SKM-1 treated with dmso at 0.1 percent for 144 hours (cell line): ENCODE measurements around the gene HPX.

Source experiments
- DNase-seq: peaks from one replicate; lab custom pipeline; 2025; ENCODE audit not compliant: unreplicated experiment; lab: John Stamatoyannopoulos, UW

Gene HPX

DNA sequence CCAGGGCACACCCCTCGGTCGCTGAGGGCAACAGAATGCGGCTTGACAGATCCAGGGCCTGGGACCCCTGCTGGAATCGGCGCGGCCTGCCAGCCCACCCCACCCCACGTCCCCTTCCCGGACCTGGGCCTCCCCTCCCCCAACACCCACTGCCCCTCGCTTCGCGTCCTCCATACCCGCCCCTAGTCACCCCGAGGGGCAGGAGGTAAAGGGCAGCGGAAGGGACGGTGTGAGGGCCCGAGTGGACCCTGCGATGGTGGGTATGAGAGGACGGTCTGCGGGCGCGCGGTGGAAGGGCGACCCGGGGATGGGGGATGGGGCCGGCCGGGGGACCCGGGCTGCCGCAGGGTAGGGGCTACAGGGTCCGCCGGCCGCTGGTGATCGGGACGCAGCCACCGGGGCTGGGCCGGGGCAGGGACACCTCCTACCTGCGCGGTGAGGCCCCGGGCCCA is 22.2 kb downstream of the HPX start:
- DNase-seq = no peak

- no peak for DNase-seq
Observed at GRCh38 chr11:6417907-6418556, 22.8 kb downstream of the HPX start.

DNA sequence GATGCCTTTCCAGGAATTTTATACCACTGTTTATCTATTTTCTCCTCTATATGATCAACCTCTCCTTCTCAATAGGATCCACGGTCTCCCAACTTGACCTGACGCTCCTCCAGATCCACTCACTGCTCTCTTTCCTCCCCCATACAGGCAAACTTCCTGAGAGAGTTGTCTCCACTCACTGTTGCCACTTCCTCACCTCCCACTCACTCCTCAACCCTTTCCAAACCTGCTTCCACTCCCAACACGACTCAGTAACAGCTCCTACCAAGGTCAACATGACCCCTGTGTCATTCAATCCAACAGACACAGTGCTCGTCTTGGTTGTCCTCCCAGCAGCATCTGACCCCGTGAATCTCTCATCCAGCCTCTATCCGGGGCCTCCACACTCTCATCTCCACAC is 25.0 kb downstream of the HPX start:
- no peak for DNase-seq

GRCh38 chr11:6414874-6415328 is 25.9 kb downstream of the HPX start:
- DNase-seq = peak; percentile 92

DNA sequence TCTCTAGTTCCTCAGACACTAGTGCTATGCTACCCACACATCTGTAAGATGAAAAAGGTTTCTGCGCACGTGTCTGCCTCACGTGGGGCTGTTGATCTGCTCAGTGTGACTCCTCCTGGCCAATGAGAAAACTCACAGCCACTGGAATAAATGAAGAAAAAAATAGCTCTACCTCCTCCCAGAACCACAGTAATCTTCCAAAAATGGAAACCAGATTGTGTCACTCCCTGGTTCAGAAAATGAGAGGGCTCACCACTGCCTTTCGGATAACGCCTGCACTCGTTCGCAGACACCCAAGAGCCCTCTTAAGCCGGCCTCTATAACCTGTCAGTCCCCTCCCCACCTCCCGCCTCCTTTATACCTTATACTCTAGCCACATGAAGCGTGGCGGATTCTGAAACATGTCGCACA is 27.0 kb downstream of the HPX start:
- DNase-seq = no peak

DNA sequence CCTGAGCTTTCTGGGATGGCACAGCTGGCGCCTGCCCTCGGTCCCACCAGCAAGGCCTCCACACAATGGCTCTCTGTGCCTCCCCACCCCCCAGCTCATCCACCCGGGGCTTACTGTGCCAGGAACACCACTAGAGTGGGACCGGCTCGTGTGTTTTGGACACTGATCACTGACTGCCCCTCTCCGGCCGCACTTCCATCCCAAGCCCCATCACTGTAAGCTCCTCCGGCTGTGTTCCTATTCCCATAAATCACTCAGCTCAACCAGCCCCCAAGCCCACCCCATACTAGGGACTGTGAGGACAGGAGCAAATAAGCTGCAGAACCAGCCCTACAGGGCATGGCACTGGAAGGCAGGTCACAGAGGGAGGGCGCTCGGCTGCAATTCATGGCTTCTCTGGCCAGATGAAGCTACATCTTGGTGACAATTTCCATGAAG is 29.2 kb downstream of the HPX start:
- no peak for DNase-seq

DNA sequence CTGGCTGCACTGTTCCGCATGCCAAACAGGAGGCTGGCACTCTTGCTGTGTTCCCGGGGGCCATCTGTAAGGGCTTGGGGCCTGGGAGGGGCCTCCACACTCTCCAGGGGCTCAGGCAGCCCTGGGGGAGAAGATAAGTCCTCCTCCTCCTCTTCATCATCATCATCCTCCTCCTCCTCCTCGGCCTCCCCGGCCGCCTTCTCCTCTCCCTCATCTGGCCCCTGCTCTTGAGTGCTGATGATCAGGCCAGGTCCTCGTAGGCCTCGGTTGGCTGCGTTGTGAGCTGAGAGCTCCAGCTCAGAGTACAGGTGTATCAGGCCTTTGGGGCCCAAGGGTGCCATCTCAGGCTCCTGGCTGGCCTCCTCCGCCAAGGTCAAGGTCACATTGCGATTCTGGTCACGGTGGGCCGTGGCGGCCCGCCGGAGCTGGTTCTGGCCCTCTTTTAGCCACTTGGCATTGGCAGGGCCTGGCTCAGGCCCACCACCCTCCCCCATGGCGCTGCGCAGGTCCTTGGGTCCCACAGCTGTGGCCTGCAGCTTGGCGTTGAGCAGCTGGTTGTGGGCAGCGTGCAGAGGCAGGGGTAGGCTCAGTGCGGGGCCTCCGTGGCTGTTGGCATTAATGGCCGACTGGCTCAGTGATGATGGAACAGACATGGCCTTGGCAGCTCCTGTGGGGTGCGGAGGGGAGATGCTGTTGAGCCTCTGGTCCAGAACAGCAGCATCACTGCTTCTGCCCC is 29.9 kb downstream of the HPX start:
- no peak for DNase-seq

GRCh38 chr11:6406370-6406769 is 34.4 kb downstream of the HPX start:
- DNase-seq = no peak

- DNase-seq = no peak
Observed at GRCh38 chr11:6405846-6406245, 34.9 kb downstream of the HPX start.

GRCh38 chr11:6405052-6405667 is 35.6 kb downstream of the HPX start:
- DNase-seq = no peak

DNA sequence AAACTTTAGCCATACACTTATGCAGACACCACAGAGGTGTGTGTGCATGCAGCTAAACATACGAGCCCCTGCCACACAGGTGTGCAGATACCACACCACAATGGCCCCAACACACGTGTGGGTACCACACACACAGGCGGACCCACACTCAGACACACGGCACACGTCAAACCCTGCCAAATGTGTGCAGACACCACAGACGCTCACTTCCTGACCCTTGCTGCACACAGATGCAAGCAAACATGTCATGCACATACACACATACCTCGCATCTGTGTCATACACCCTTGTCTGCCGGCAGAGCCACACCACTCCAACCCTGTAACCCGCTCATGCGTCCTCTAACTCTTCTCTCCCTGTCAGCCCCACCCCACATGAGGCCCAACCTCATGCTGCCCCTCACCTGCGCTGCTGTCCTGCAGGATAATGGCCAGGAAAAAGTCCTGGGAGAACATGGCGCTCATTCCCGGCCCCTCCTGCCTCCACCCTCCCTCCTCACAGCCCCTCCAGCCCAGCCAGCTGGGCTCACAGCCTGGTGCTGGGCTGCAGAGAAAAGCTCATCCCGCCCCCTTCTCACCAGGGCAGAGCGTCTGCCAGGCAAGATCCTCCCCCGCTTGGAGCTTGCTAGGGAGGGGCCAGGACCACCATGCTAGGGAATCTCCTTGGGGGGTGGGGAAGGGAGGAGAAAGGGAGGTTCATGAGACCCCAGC is 36.3 kb downstream of the HPX start:
- DNase-seq = no peak

GRCh38 chr11:6403539-6403938 is 37.2 kb downstream of the HPX start:
- no peak for DNase-seq

DNA sequence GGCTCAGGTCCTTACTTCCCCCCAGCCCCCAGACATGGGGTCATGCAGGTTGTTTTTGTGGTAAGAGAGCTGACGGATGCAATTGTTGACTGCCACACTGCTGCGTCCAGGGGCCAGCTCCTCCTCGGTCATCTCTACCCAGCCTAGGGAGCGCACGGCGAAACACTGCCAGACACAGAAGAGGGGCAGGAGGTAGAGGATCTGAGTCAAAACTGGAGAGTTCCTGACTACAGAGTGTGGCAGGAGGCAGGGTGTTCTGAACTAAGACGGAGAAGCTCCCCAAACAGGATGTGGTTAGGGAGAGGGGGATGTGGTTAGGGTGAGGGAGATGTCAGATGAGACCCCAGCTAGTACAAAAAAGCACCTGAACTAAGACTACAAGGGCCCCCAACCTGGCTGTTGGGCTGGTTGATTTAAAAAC is 38.2 kb downstream of the HPX start:
- DNase-seq = peak; percentile 49

- DNase-seq = no peak
Observed at GRCh38 chr11:6402061-6402470, 38.7 kb downstream of the HPX start.

DNA sequence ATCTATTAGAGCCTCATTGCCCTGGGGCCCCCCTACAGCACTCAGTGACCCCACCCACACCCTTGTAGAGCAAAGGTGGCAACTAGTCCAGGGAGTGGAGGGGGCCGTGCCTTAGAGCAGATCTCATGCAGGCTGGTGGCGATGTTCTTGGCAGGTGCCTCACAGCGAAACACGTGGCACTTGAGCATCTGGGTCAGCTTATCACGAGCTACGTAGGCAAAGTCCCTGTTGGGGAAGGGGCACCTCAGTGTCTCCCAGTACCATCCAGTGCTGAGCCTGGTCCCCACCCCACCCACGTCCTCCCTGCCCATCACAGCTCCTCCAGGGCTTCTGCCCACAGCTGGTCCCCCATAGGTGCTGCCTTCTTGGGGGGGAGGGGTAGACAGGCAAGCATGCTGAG is 39.3 kb downstream of the HPX start:
- DNase-seq = no peak

- DNase-seq = no peak
Observed at GRCh38 chr11:6400431-6401345, 40.1 kb downstream of the HPX start.

- DNase-seq = no peak
Observed at GRCh38 chr11:6397636-6398035, 43.2 kb downstream of the HPX start.

DNA sequence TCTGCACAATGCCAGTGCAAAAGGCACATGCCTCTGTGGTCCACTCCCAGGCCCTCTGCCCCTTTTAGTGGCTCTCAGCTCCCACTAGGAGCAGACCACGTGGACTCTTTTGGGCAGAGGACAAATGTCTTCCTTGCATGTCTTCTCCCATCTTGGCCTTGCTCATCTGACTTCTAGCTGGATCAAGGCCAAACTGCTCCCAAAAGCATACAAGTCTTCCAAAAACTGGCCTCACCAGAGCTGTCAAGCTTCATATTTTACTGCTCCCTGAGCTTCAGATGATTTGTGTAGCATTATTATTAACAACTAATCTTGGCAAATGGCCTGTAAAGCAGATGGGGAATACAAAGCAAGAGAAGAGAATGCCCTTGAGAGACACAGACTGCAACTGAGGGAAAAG is 43.6 kb downstream of the HPX start:
- DNase-seq = no peak

DNA sequence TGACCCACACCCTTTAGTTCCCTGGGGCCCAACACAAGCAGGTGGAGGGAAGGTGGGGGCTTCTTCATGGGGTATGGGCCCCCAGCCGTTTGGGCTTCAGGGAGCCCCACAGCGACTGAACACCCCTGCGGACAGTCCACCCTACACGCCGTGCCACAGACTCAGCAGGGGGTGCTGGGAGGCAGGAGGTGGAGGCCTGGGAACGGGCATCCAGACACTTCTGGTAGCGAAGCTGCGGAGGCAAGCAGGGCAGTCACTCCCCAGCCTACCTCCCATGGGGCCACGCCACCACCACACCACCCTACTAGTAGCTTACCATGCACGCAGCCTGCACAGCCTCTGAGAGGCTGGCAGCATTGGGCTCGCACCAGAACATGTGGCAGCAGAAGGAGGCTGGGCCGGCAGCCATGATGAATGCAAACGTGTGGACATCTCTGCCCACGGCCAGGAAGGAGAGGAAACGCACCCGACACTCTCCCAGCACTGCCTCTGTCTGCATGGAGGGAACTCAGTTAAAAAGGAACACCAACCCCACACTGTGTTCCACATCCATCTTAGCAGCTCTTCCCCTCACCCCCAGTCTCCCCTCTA is 45.2 kb downstream of the HPX start:
- DNase-seq = no peak
